ENCODE results near the gene CREB5.

Gene CREB5

GRCh38 chr7:28830846-28831245 lies 418.5 kb downstream of the CREB5 start:
- H3K4me1 ChIP-seq (ENCODE audit: control insufficient read depth, insufficient read depth, low read length), result no peaks in the 10 kb centered on the region
- no peaks in the 10 kb centered on the region for H3K9me3 ChIP-seq (ENCODE audit: control insufficient read depth, low read length)
- no peak overlapping the region for H3K9ac ChIP-seq (ENCODE audit: low read length)
- H3K27me3 ChIP-seq (ENCODE audit: control insufficient read depth, insufficient read depth, low read length), result peaks cover 4% of the 10 kb centered on the region
- no peak overlapping the region for H3K4me3 ChIP-seq (ENCODE audit: low read length)
- H3K36me3 ChIP-seq (ENCODE audit: control insufficient read depth, insufficient read depth, low read length), result no peaks in the 10 kb centered on the region

- Histone ChIP-seq H3K4me3 (ENCODE audit: low read length) (no peak overlapping the region), H3K9me3 (ENCODE audit: control insufficient read depth, low read length) (no peaks in the 10 kb centered on the region), H3K27me3 (ENCODE audit: control insufficient read depth, insufficient read depth, low read length) (peaks cover 4% of the 10 kb centered on the region), H3K36me3 (ENCODE audit: control insufficient read depth, insufficient read depth, low read length) (no peaks in the 10 kb centered on the region), H3K9ac (ENCODE audit: low read length) (no peak overlapping the region), H3K4me1 (ENCODE audit: control insufficient read depth, insufficient read depth, low read length) (no peaks in the 10 kb centered on the region)
These were observed 420.4 kb downstream of the CREB5 start for GRCh38 chr7:28832669-28833068.

- H3K4me3 ChIP-seq (ENCODE audit: low read length), result no peak overlapping the region
- H3K36me3 ChIP-seq (ENCODE audit: control insufficient read depth, insufficient read depth, low read length), result no peaks in the 10 kb centered on the region
- H3K9me3 ChIP-seq (ENCODE audit: control insufficient read depth, low read length), result no peaks in the 10 kb centered on the region
- peaks cover 3% of the 10 kb centered on the region for H3K4me1 ChIP-seq (ENCODE audit: control insufficient read depth, insufficient read depth, low read length)
- H3K9ac ChIP-seq (ENCODE audit: low read length), result no peak overlapping the region
- H3K27me3 ChIP-seq (ENCODE audit: control insufficient read depth, insufficient read depth, low read length), result peaks cover 4% of the 10 kb centered on the region
These were observed 423.5 kb downstream of the CREB5 start for GRCh38 chr7:28835800-28836199.

GRCh38 chr7:28836716-28837115 lies 424.4 kb downstream of the CREB5 start:
- Histone ChIP-seq H3K36me3 (ENCODE audit: control insufficient read depth, insufficient read depth, low read length) (no peaks in the 10 kb centered on the region), H3K4me1 (ENCODE audit: control insufficient read depth, insufficient read depth, low read length) (peaks cover 7% of the 10 kb centered on the region), H3K9ac (ENCODE audit: low read length) (no peak overlapping the region), H3K9me3 (ENCODE audit: control insufficient read depth, low read length) (no peaks in the 10 kb centered on the region), H3K27me3 (ENCODE audit: control insufficient read depth, insufficient read depth, low read length) (no peaks in the 10 kb centered on the region), H3K4me3 (ENCODE audit: low read length) (no peak overlapping the region)

- Histone ChIP-seq H3K9ac (ENCODE audit: low read length) (no peak overlapping the region), H3K4me3 (ENCODE audit: low read length) (no peak overlapping the region), H3K9me3 (ENCODE audit: control insufficient read depth, low read length) (no peaks in the 10 kb centered on the region), H3K4me1 (ENCODE audit: control insufficient read depth, insufficient read depth, low read length) (peaks cover 10% of the 10 kb centered on the region), H3K27me3 (ENCODE audit: control insufficient read depth, insufficient read depth, low read length) (no peaks in the 10 kb centered on the region), H3K36me3 (ENCODE audit: control insufficient read depth, insufficient read depth, low read length) (no peaks in the 10 kb centered on the region)
These were observed 424.9 kb downstream of the CREB5 start for GRCh38 chr7:28837216-28837615.

- Histone ChIP-seq H3K36me3 (ENCODE audit: control insufficient read depth, insufficient read depth, low read length) (no peaks in the 10 kb centered on the region), H3K9ac (ENCODE audit: low read length) (no peak overlapping the region), H3K9me3 (ENCODE audit: control insufficient read depth, low read length) (no peaks in the 10 kb centered on the region), H3K27me3 (ENCODE audit: control insufficient read depth, insufficient read depth, low read length) (peaks cover 5% of the 10 kb centered on the region), H3K4me1 (ENCODE audit: control insufficient read depth, insufficient read depth, low read length) (peaks cover 20% of the 10 kb centered on the region), H3K4me3 (ENCODE audit: low read length) (no peak overlapping the region)
These were observed 428.3 kb downstream of the CREB5 start for GRCh38 chr7:28840592-28840995.

- peaks cover 20% of the 10 kb centered on the region for H3K4me1 ChIP-seq (ENCODE audit: control insufficient read depth, insufficient read depth, low read length)
- peaks cover 5% of the 10 kb centered on the region for H3K27me3 ChIP-seq (ENCODE audit: control insufficient read depth, insufficient read depth, low read length)
- H3K36me3 ChIP-seq (ENCODE audit: control insufficient read depth, insufficient read depth, low read length), result no peaks in the 10 kb centered on the region
- no peak overlapping the region for H3K9ac ChIP-seq (ENCODE audit: low read length)
- H3K9me3 ChIP-seq (ENCODE audit: control insufficient read depth, low read length), result no peaks in the 10 kb centered on the region
- no peak overlapping the region for H3K4me3 ChIP-seq (ENCODE audit: low read length)
These were observed 429.4 kb downstream of the CREB5 start for GRCh38 chr7:28841766-28842165.

GRCh38 chr7:28842769-28843295 lies 430.5 kb downstream of the CREB5 start:
- Histone ChIP-seq H3K27me3 (ENCODE audit: control insufficient read depth, insufficient read depth, low read length) (peaks cover 5% of the 10 kb centered on the region), H3K9me3 (ENCODE audit: control insufficient read depth, low read length) (no peaks in the 10 kb centered on the region), H3K4me1 (ENCODE audit: control insufficient read depth, insufficient read depth, low read length) (peaks cover 20% of the 10 kb centered on the region), H3K9ac (ENCODE audit: low read length) (no peak overlapping the region), H3K4me3 (ENCODE audit: low read length) (no peak overlapping the region), H3K36me3 (ENCODE audit: control insufficient read depth, insufficient read depth, low read length) (no peaks in the 10 kb centered on the region)

- Histone ChIP-seq H3K9ac (ENCODE audit: low read length) (no peak overlapping the region), H3K4me1 (ENCODE audit: control insufficient read depth, insufficient read depth, low read length) (peaks cover 20% of the 10 kb centered on the region), H3K36me3 (ENCODE audit: control insufficient read depth, insufficient read depth, low read length) (no peaks in the 10 kb centered on the region), H3K9me3 (ENCODE audit: control insufficient read depth, low read length) (no peaks in the 10 kb centered on the region), H3K4me3 (ENCODE audit: low read length) (no peak overlapping the region), H3K27me3 (ENCODE audit: control insufficient read depth, insufficient read depth, low read length) (peaks cover 5% of the 10 kb centered on the region)
These were observed 432.8 kb downstream of the CREB5 start for GRCh38 chr7:28845106-28845505.

- Histone ChIP-seq H3K4me1 (ENCODE audit: control insufficient read depth, insufficient read depth, low read length) (peaks cover 11% of the 10 kb centered on the region), H3K9ac (ENCODE audit: low read length) (no peak overlapping the region), H3K4me3 (ENCODE audit: low read length) (no peak overlapping the region), H3K9me3 (ENCODE audit: control insufficient read depth, low read length) (no peaks in the 10 kb centered on the region), H3K27me3 (ENCODE audit: control insufficient read depth, insufficient read depth, low read length) (peaks cover 5% of the 10 kb centered on the region), H3K36me3 (ENCODE audit: control insufficient read depth, insufficient read depth, low read length) (no peaks in the 10 kb centered on the region)
These were observed 434.9 kb downstream of the CREB5 start for GRCh38 chr7:28847176-28847575.

GRCh38 chr7:28847681-28848080 lies 435.4 kb downstream of the CREB5 start:
- Histone ChIP-seq H3K27me3 (ENCODE audit: control insufficient read depth, insufficient read depth, low read length) (peaks cover 7% of the 10 kb centered on the region), H3K4me1 (ENCODE audit: control insufficient read depth, insufficient read depth, low read length) (peaks cover 6% of the 10 kb centered on the region)

GRCh38 chr7:28848906-28849305 lies 436.6 kb downstream of the CREB5 start:
- Histone ChIP-seq H3K4me1 (ENCODE audit: control insufficient read depth, insufficient read depth, low read length) (peaks cover 6% of the 10 kb centered on the region), H3K9me3 (ENCODE audit: control insufficient read depth, low read length) (no peaks in the 10 kb centered on the region), H3K9ac (ENCODE audit: low read length) (no peak overlapping the region), H3K36me3 (ENCODE audit: control insufficient read depth, insufficient read depth, low read length) (no peaks in the 10 kb centered on the region), H3K4me3 (ENCODE audit: low read length) (no peak overlapping the region), H3K27me3 (ENCODE audit: control insufficient read depth, insufficient read depth, low read length) (peaks cover 15% of the 10 kb centered on the region)

More at GRCh38 chr7:28847681-28848080, 435.4 kb downstream of the CREB5 start:
- no peaks in the 10 kb centered on the region for H3K9me3 ChIP-seq (ENCODE audit: control insufficient read depth, low read length)
- no peak overlapping the region for H3K4me3 ChIP-seq (ENCODE audit: low read length)
- H3K9ac ChIP-seq (ENCODE audit: low read length), result no peak overlapping the region
- H3K36me3 ChIP-seq (ENCODE audit: control insufficient read depth, insufficient read depth, low read length), result no peaks in the 10 kb centered on the region

- Histone ChIP-seq H3K27me3 (ENCODE audit: control insufficient read depth, insufficient read depth, low read length) (peaks cover 24% of the 10 kb centered on the region), H3K9ac (ENCODE audit: low read length) (no peak overlapping the region), H3K36me3 (ENCODE audit: control insufficient read depth, insufficient read depth, low read length) (no peaks in the 10 kb centered on the region)
These were observed 438.4 kb downstream of the CREB5 start for GRCh38 chr7:28850699-28851098.

More at GRCh38 chr7:28850699-28851098, 438.4 kb downstream of the CREB5 start:
- no peaks in the 10 kb centered on the region for H3K9me3 ChIP-seq (ENCODE audit: control insufficient read depth, low read length)
- no peak overlapping the region for H3K4me3 ChIP-seq (ENCODE audit: low read length)
- peaks cover 7% of the 10 kb centered on the region for H3K4me1 ChIP-seq (ENCODE audit: control insufficient read depth, insufficient read depth, low read length)

Measured in mucosa of stomach (tissue), 1 donor.